Measurements from ENCODE around the gene MEIOSIN. TPM values are rescaled to one million over a fixed set of nuclear protein-coding genes. Genes with fewer than 3 reads are reported as not detected.

MEIOSIN gene
- total RNA-seq, 6 experiments from 2014 or later, result 0.24 TPM; not detected in 5

DNA sequence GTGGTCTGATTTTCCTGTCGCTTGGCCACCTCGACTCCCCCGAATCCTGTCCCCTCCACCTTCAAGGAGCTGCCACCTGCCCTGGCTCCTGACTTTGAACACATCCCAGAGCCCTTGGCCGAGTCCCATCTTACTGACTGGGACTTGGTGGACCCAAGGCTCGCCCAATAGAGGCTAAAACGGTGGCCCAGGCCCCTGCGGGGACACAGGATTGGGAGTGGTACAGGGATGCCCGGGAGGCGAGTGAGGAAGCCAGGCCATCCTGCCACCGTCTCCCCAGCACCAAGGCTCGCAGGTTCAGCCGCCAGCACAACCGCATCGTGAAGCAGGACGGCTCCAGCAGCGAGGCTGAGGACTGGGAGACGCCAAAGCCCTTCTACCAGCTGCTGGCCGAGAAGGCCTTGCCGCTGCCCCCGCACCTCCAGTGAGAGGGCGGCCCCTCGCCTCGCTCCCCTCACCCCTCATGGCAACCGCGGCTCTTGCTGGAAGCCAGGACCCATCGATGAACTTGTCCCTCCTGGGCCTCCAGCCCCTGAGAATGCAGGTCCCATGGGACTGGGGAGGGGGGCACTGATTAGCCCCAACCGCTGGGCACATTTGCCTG is 30.6 kb downstream of the MEIOSIN start:
- ATAC-seq, result no peak
- intact Hi-C loops (cut with DNase I), result no loop called here
- WGBS (ENCODE audit: insufficient coverage, low coverage, low lambda C conversion rate, missing lambda C conversion rate), result 40% methylated on average over 3 of the region's 27 CpGs
- Histone ChIP-seq H3K9me3 (no peaks in the 10 kb centered on the region), H3K27ac (no peak overlapping the region), H3K36me3 (no peaks in the 10 kb centered on the region), H3K4me3 (no peak overlapping the region), H3K4me1 (peaks cover 0 to 9% (median 0%) of the 10 kb centered on the region in 4 donors), H3K27me3 (no peaks in the 10 kb centered on the region)
- TF ChIP-seq, protein P1, sequence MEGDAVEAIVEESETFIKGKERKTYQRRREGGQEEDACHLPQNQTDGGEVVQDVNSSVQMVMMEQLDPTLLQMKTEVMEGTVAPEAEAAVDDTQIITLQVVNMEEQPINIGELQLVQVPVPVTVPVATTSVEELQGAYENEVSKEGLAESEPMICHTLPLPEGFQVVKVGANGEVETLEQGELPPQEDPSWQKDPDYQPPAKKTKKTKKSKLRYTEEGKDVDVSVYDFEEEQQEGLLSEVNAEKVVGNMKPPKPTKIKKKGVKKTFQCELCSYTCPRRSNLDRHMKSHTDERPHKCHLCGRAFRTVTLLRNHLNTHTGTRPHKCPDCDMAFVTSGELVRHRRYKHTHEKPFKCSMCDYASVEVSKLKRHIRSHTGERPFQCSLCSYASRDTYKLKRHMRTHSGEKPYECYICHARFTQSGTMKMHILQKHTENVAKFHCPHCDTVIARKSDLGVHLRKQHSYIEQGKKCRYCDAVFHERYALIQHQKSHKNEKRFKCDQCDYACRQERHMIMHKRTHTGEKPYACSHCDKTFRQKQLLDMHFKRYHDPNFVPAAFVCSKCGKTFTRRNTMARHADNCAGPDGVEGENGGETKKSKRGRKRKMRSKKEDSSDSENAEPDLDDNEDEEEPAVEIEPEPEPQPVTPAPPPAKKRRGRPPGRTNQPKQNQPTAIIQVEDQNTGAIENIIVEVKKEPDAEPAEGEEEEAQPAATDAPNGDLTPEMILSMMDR (IDR thresholded peaks at IDR 0.05), result no peak
- no peak for TF ChIP-seq POLR2A (IDR thresholded peaks at IDR 0.05)
- DNase-seq, result no peak

DNA sequence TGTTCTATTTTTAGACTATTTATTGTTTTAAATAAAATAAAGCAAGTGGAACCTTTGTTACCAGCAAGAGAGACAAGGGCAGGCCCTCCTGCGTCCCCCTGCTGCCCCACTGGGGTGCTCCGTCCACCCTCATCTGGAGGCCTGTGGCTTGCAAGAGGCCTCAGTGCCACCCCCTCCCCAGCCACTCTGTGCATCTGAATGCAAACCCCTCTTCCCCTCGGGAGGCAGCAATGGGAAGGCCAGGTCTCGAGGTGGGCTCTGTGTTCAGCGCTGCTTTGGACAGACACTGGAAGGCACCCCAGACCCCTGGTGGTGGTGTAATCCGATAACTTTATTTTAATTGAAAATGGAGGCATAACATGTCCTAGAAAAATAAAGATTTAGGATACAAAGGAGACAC is 31.2 kb downstream of the MEIOSIN start:
- DNase-seq (no peak), ATAC-seq (no peak)
- TF ChIP-seq, protein P1 (IDR thresholded peaks at IDR 0.05), result no peak
- no peak for TF ChIP-seq POLR2A (IDR thresholded peaks at IDR 0.05)
- Histone ChIP-seq H3K4me1 (peaks cover 0 to 9% (median 0%) of the 10 kb centered on the region in 4 donors), H3K27me3 (no peaks in the 10 kb centered on the region), H3K27ac (no peak overlapping the region), H3K9me3 (no peaks in the 10 kb centered on the region), H3K36me3 (no peaks in the 10 kb centered on the region), H3K4me3 (no peak overlapping the region)
- intact Hi-C loops (cut with DNase I), result no loop called here
- WGBS (ENCODE audit: insufficient coverage, low coverage, low lambda C conversion rate, missing lambda C conversion rate), result 71% methylated on average over 6 of the region's 6 CpGs

DNA sequence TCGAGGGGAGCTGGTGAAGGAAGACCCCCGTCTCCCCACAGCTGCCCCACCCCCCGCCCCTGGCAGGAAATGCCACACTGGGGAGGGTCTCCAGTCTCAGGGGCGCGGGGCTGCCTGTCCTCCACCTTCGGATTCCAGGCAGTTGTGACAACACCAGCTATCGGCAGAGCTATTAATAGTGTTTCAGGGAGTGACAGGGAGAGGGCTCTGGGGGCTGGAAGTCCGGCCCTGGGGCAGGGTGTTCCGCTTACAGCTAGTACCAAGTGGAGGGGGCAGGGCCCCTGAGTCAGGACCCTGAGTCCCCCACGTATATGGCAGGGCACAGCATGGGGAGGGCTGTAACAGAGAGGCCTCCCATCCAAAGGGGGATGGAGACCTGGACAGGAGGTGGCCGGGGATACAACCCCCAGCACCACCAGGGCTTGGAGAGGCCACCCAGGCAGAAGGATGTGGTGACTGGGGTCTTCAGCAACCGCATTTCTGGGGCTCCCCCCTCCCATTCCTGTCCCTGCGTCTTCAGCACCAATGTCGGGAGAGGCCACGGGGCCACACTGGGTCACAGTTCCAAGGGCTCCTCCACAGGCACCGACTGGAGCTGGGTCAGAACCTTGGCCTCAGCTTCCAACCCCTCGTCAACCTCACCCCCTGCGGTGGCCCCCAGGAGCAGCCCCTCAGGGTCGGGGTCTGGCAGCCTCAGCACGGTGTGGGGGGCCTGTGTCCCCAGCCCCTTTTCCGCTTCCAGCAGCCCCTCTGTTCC is 31.9 kb downstream of the MEIOSIN start:
- peaks cover 0 to 9% (median 0%) of the 10 kb centered on the region in 4 donors for H3K4me1 ChIP-seq
- WGBS (ENCODE audit: insufficient coverage, low coverage, low lambda C conversion rate, missing lambda C conversion rate), result 40% methylated on average over 12 of the region's 21 CpGs
- no peak for DNase-seq
- intact Hi-C loops (cut with DNase I), result no loop called here
- no peaks in the 10 kb centered on the region for H3K36me3 ChIP-seq
- ATAC-seq, result no peak
- H3K9me3 ChIP-seq, result no peaks in the 10 kb centered on the region
- no peak overlapping the region for H3K4me3 ChIP-seq
- H3K27ac ChIP-seq, result no peak overlapping the region
- no peaks in the 10 kb centered on the region for H3K27me3 ChIP-seq
- TF ChIP-seq, protein P1 (IDR thresholded peaks at IDR 0.05), result no peak
- no peak for TF ChIP-seq POLR2A (IDR thresholded peaks at IDR 0.05)

DNA sequence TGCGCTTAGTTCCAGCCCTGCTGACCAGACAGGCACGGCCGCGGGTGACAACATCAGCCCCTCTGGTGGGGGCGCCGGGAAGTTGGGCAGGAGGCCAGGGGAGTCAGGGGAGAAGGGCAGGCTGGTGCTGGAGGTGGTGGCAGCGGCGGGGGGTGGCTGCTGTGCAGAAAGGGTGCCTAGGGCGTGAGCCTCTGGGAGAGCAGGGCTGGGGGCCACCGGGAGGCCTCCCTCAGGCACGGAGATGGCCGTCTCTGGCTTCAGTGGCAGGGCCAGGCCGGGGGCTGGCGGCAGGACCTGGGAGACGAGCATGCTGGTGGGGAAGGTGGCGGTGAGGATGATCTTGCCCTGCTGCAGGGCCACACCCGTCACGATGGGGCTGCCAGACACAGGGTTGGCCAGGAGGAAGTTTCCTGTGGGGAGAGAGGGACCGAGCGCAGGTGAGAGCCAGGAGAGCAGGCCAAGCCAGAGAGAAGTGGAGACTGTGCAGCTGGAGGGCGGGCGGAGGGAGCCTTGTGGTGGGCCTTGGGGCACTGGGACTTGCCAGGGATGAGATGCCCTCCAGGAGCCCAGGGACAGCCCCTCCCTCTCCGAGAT is 32.6 kb downstream of the MEIOSIN start:
- 79% methylated on average over 13 of the region's 23 CpGs for WGBS (ENCODE audit: insufficient coverage, low coverage, low lambda C conversion rate, missing lambda C conversion rate)
- Histone ChIP-seq H3K36me3 (no peaks in the 10 kb centered on the region), H3K4me1 (peaks cover 0 to 9% (median 0%) of the 10 kb centered on the region in 4 donors), H3K9me3 (no peaks in the 10 kb centered on the region), H3K27ac (no peak overlapping the region), H3K27me3 (no peaks in the 10 kb centered on the region), H3K4me3 (no peak overlapping the region)
- intact Hi-C loops (cut with DNase I), result no loop called here
- DNase-seq (peak in 1 of 3 donors; percentile 57), ATAC-seq (no peak)
- TF ChIP-seq, protein P1 (IDR thresholded peaks at IDR 0.05), result no peak
- TF ChIP-seq POLR2A (IDR thresholded peaks at IDR 0.05), result no peak
